Left ventricle myocardium inferior (tissue), 1 donor: ENCODE measurements around the gene DLGAP4. TPM values are rescaled to one million over a fixed set of nuclear protein-coding genes. Genes with fewer than 3 reads are reported as not detected.

Experiments
- DNase-seq: peaks from one replicate; pipeline ENCODE4 v3.0.0-alpha.2; 2020
- H3K27ac ChIP-seq: fragments of 200-600 bp; replicated peaks from 2 replicates; pipeline ENCODE4 v1.8.0; 2021
- H3K27me3 ChIP-seq: fragments of 200-600 bp; 2 replicates; pipeline ENCODE4 v1.8.0; 2021; ENCODE audit warnings: low read depth
- H3K36me3 ChIP-seq: fragments of 200-600 bp; 2 replicates; pipeline ENCODE4 v1.8.0; 2021
- H3K4me1 ChIP-seq: fragments of 200-600 bp; 2 replicates; pipeline ENCODE4 v1.8.0; 2021
- H3K4me3 ChIP-seq: fragments of 200-600 bp; 2 replicates; pipeline ENCODE4 v1.8.0; 2021; ENCODE audit warnings: mild to moderate bottlenecking, moderate library complexity
- H3K9me3 ChIP-seq: fragments of 200-600 bp; replicated peaks from 2 replicates; pipeline ENCODE4 v1.8.0; 2021
- intact Hi-C: fragments of 100-400 bp; cut with micrococcal nuclease; formaldehyde crosslinking; loops from one replicate; pipeline ENCODE4 v1.11.0; 2022
- total RNA-seq: library from RNA; stranded (reverse); fragmentation: NEBNext Ultra II Directional; extraction: Animal tissue kit (Norgen Biotek cat#: 25700); gene quantifications from one replicate; pipeline ENCODE4 v1.2.1, GENCODE V29; 2021
- TF ChIP-seq, protein P1 (sequence below): fragments of 200-600 bp; IDR thresholded peaks from 2 replicates; pipeline ENCODE4 v1.8.0; 2021; ENCODE audit warnings: antibody characterized with exemption, mild to moderate bottlenecking, borderline replicate concordance
- donor health status: DM: no; HTN: yes; CAD: no; lungs with severe emphysema.

DLGAP4 gene
- total RNA-seq, 1 donor from 2014 or later: 51.7 TPM

DNA sequence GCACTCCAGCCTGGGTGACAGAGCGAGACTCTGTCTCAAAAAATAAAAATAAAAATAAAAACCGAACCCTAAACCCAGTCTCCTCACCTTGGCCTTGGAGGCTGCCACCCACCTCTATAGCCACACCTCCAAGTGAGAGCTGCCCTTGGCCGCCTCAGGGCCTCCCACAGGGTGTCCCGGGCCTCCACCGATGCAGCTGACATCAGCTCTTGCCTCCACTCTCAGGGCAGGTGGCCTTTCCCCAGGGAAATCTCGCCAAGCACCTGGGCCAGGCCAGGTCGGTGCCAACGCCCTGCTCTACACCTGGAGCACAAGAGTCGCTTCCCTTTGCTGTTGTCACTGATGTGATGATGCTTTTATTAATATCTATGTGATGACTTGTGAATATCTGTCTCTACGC lies 226.2 kb downstream of the DLGAP4 start:
- Histone ChIP-seq H3K27ac (no peak overlapping the region), H3K4me1 (no peaks in the 10 kb centered on the region), H3K9me3 (no peaks in the 10 kb centered on the region), H3K27me3 (no peaks in the 10 kb centered on the region), H3K36me3 (peaks cover 13% of the 10 kb centered on the region), H3K4me3 (no peak overlapping the region)
- intact Hi-C loops: no loop called here
- DNase-seq: no peak
- TF ChIP-seq, protein P1, sequence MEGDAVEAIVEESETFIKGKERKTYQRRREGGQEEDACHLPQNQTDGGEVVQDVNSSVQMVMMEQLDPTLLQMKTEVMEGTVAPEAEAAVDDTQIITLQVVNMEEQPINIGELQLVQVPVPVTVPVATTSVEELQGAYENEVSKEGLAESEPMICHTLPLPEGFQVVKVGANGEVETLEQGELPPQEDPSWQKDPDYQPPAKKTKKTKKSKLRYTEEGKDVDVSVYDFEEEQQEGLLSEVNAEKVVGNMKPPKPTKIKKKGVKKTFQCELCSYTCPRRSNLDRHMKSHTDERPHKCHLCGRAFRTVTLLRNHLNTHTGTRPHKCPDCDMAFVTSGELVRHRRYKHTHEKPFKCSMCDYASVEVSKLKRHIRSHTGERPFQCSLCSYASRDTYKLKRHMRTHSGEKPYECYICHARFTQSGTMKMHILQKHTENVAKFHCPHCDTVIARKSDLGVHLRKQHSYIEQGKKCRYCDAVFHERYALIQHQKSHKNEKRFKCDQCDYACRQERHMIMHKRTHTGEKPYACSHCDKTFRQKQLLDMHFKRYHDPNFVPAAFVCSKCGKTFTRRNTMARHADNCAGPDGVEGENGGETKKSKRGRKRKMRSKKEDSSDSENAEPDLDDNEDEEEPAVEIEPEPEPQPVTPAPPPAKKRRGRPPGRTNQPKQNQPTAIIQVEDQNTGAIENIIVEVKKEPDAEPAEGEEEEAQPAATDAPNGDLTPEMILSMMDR: no peak

DNA sequence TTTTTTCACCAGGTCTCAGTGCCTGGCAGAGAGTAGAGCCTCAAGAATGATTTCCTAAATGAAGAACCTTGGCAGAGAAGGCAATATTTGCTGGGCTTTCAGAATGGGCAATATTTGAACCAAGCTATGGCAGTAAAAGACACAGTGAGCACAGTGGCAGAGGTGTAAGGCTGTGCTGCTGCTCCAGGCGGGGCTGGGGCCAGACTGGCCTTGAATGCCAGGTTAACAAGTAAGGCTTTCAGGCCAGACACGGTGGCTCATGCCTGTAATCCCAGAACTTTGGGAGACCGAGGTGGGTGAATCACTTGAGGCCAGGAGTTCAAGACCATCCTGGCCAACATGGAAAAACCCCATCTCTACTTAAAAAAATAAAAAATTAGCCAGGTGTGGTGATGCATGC lies 226.7 kb downstream of the DLGAP4 start:
- no peak overlapping the region for H3K27ac ChIP-seq
- H3K9me3 ChIP-seq: no peaks in the 10 kb centered on the region
- no peak for DNase-seq
- peaks cover 8% of the 10 kb centered on the region for H3K36me3 ChIP-seq
- intact Hi-C loops: no loop called here
- TF ChIP-seq, protein P1: no peak
- H3K27me3 ChIP-seq: no peaks in the 10 kb centered on the region
- H3K4me3 ChIP-seq: no peak overlapping the region
- H3K4me1 ChIP-seq: peaks cover 3% of the 10 kb centered on the region

DNA sequence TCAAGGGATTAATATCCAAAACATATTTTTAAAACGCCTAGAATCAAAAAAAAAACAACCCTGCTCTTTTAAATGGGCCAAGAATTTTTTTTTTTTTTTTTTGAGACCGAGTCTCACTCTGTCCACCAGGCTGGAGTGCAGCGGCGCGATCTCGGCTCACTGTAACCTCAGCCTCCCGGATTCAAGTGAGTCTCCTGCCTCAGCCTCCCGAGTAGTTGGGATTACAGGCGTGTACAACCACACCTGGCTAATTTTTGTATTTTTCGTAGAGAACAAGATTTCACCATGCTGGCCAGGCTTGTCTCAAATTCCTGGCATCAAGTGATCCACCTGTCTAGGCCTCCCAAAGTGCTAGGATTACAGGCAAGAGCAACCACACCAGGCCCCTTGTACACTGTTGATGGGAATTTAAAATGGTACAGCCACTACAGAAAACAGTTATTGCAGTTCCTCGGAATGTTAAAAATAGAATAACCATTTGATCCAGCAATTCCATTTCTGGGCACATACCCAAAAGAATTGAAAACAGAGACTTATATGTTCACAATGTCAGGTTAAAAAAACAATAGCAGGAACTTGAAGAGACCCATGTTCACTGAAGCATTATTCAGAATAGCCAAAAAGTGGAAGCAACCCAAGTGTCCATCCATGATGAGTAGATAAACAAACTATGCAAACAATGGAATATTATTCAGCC lies 232.0 kb downstream of the DLGAP4 start:
- H3K4me3 ChIP-seq: no peak overlapping the region
- H3K27ac ChIP-seq: peak overlapping the region; percentile 64
- no peak for DNase-seq
- H3K4me1 ChIP-seq: peaks cover 49% of the 10 kb centered on the region
- no peaks in the 10 kb centered on the region for H3K27me3 ChIP-seq
- intact Hi-C loops: no loop called here
- TF ChIP-seq, protein P1: no peak
- no peaks in the 10 kb centered on the region for H3K9me3 ChIP-seq
- H3K36me3 ChIP-seq: no peaks in the 10 kb centered on the region

DNA sequence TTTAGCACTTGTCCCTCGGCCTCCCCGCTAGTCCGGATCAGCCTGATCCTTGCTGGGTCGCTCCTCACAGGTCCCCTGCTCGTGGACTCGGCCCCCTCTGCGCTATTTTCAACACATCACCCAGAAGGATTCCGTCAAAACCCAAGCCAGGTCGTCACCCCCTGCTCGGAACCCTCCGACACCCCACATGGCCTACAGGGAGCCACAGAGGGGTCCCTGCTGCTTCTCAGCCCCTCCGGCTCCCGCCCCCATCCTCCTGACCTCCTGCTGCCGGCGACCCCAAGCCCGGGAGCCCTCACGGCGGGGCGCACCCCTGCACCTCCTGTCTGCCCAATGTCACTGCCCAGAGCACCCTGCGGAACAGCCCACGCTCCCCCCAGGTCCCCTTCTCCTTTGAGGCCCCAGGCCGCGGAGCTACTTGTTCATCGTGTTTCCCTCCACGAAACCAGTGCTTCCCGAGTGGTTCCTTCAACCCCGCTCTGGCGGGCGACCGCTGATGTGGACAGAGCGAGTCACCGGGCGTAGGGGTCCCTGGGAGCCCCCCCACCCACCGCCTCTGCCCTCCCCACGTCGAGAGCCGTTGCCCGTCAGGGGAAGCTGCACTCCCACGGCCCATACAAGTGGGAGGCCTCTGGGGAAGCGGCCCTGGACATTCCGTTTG lies 234.5 kb downstream of the DLGAP4 start:
- H3K27me3 ChIP-seq: no peaks in the 10 kb centered on the region
- peak overlapping the region; percentile 98 for H3K27ac ChIP-seq
- peak overlapping the region; percentile 98 for H3K4me3 ChIP-seq
- peaks cover 12% of the 10 kb centered on the region for H3K36me3 ChIP-seq
- peak; percentile 44 for DNase-seq
- peaks cover 74% of the 10 kb centered on the region for H3K4me1 ChIP-seq
- TF ChIP-seq, protein P1: no peak
- H3K9me3 ChIP-seq: no peaks in the 10 kb centered on the region
- intact Hi-C loops: no loop called here

DNA sequence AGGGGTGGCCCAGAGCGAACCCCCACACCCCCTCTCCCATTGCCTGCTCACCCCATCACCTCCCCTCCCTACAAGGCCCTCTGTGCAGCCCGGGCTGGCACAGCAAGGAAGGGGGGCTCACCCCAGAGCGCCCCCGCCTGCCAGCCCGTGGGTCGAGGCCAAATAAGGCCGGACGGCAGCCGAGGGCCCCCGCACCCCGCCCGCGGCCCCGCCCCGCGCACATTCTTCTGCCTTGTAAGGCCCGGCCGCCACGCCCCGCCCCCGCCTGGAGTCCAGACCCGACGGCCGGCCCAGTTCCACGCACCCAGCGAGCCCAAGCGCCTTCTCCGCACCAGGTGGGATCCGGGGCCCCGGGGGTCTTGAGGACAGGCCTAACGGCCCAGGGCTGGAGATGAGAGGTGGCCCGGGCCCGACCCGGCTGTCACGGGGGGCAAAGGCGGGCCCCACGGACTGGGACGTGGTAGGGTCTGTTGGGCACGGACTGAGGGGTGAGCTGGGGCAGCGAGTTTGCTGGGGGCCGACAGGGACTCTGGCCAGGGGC lies 235.2 kb downstream of the DLGAP4 start, which contains the start of gene MYL9:
MYL9 (plus strand) TSS at position 293 of the 541 bp plus-strand sequence. CDS start 3,366 bp downstream, outside the sequence.
- H3K4me1 ChIP-seq: peaks cover 80% of the 10 kb centered on the region
- H3K27me3 ChIP-seq: no peaks in the 10 kb centered on the region
- H3K27ac ChIP-seq: peak within 1 kb of the TSS; percentile 98
- no peaks in the 10 kb centered on the region for H3K9me3 ChIP-seq
- peak; percentile 97 for DNase-seq
- TF ChIP-seq, protein P1: no peak
- peaks cover 18% of the 10 kb centered on the region for H3K36me3 ChIP-seq
- intact Hi-C loops: no loop called here
- H3K4me3 ChIP-seq: peak within 1 kb of the TSS; percentile 98
